ENCODE data around the gene MNAT1. TPM values are rescaled to one million over a fixed set of nuclear protein-coding genes. Genes with fewer than 3 reads are reported as not detected.

MNAT1 gene
- total and polyA plus RNA-seq, 2 donors, result 24.6 to 109 TPM

- no peaks in the 10 kb centered on the region for H3K4me1 ChIP-seq (ENCODE audit: insufficient read depth)
- no peaks in the 10 kb centered on the region for H3K36me3 ChIP-seq (ENCODE audit: insufficient read depth)
- over 99% methylated on average over 2 of the region's 2 CpGs for WGBS
Measured at GRCh38 chr14:60800409-60800808, 65.8 kb downstream of the MNAT1 start.

GRCh38 chr14:60803871-60804270, 69.3 kb downstream of the MNAT1 start:
- Histone ChIP-seq H3K4me1 (ENCODE audit: insufficient read depth) (no peaks in the 10 kb centered on the region), H3K27ac (ENCODE audit: low read depth) (no peak overlapping the region), H3K36me3 (ENCODE audit: insufficient read depth) (no peaks in the 10 kb centered on the region), H3K4me3 (ENCODE audit: low read depth, low read length) (no peak overlapping the region)
- WGBS, result 79% methylated on average over 1 of the region's 1 CpG
- no peak for DNase-seq (ENCODE audit: extremely low spot score)

More at GRCh38 chr14:60800409-60800808, 65.8 kb downstream of the MNAT1 start:
- no peak overlapping the region for H3K4me3 ChIP-seq (ENCODE audit: low read depth, low read length)
- no peak for DNase-seq (ENCODE audit: extremely low spot score)
- H3K27ac ChIP-seq (ENCODE audit: low read depth), result no peak overlapping the region

GRCh38 chr14:60805841-60806430, 71.4 kb downstream of the MNAT1 start:
- no peak overlapping the region for H3K4me3 ChIP-seq (ENCODE audit: low read depth, low read length)

GRCh38 chr14:60807247-60807646, 72.7 kb downstream of the MNAT1 start:
- Histone ChIP-seq H3K4me1 (ENCODE audit: insufficient read depth) (no peaks in the 10 kb centered on the region), H3K27ac (ENCODE audit: low read depth) (no peak overlapping the region), H3K36me3 (ENCODE audit: insufficient read depth) (no peaks in the 10 kb centered on the region), H3K4me3 (ENCODE audit: low read depth, low read length) (no peak overlapping the region)
- no peak for DNase-seq (ENCODE audit: extremely low spot score)
- WGBS, result 89% methylated on average over 2 of the region's 2 CpGs

More at GRCh38 chr14:60805841-60806430, 71.4 kb downstream of the MNAT1 start:
- DNase-seq (ENCODE audit: extremely low spot score), result no peak
- H3K27ac ChIP-seq (ENCODE audit: low read depth), result no peak overlapping the region
- WGBS, result 100% methylated on average over 1 of the region's 1 CpG
- no peaks in the 10 kb centered on the region for H3K36me3 ChIP-seq (ENCODE audit: insufficient read depth)
- H3K4me1 ChIP-seq (ENCODE audit: insufficient read depth), result no peaks in the 10 kb centered on the region

- Histone ChIP-seq H3K27ac (ENCODE audit: low read depth) (no peak overlapping the region), H3K36me3 (ENCODE audit: insufficient read depth) (peaks cover 1% of the 10 kb centered on the region), H3K4me3 (ENCODE audit: low read depth, low read length) (no peak overlapping the region), H3K4me1 (ENCODE audit: insufficient read depth) (no peaks in the 10 kb centered on the region)
- no peak for DNase-seq (ENCODE audit: extremely low spot score)
- WGBS, result 92% methylated on average over 3 of the region's 3 CpGs
Measured at GRCh38 chr14:60807971-60808370, 73.4 kb downstream of the MNAT1 start.

- Histone ChIP-seq H3K36me3 (ENCODE audit: insufficient read depth) (peaks cover 2% of the 10 kb centered on the region), H3K4me3 (ENCODE audit: low read depth, low read length) (no peak overlapping the region), H3K4me1 (ENCODE audit: insufficient read depth) (no peaks in the 10 kb centered on the region), H3K27ac (ENCODE audit: low read depth) (no peak overlapping the region)
- no peak for DNase-seq (ENCODE audit: extremely low spot score)
- WGBS, result 96% methylated on average over 7 of the region's 7 CpGs
Measured at GRCh38 chr14:60812987-60813386, 78.4 kb downstream of the MNAT1 start.

- Histone ChIP-seq H3K27ac (ENCODE audit: low read depth) (no peak overlapping the region), H3K4me3 (ENCODE audit: low read depth, low read length) (no peak overlapping the region), H3K4me1 (ENCODE audit: insufficient read depth) (no peaks in the 10 kb centered on the region), H3K36me3 (ENCODE audit: insufficient read depth) (peaks cover 2% of the 10 kb centered on the region)
- WGBS, result 97% methylated on average over 4 of the region's 4 CpGs
- DNase-seq (ENCODE audit: extremely low spot score), result no peak
Measured at GRCh38 chr14:60815371-60815770, 80.8 kb downstream of the MNAT1 start.

GRCh38 chr14:60817113-60817512, 82.6 kb downstream of the MNAT1 start:
- no peak for DNase-seq (ENCODE audit: extremely low spot score)
- 95% methylated on average over 1 of the region's 1 CpG for whole genome bisulfite sequencing

GRCh38 chr14:60819575-60819974, 85.0 kb downstream of the MNAT1 start:
- no peak for DNase-seq (ENCODE audit: extremely low spot score)
- H3K4me3 ChIP-seq (ENCODE audit: low read depth, low read length), result no peak overlapping the region
- no peaks in the 10 kb centered on the region for H3K4me1 ChIP-seq (ENCODE audit: insufficient read depth)
- no peak overlapping the region for H3K27ac ChIP-seq (ENCODE audit: low read depth)
- 85% methylated on average over 4 of the region's 4 CpGs for WGBS
- H3K36me3 ChIP-seq (ENCODE audit: insufficient read depth), result no peaks in the 10 kb centered on the region

More at GRCh38 chr14:60817113-60817512, 82.6 kb downstream of the MNAT1 start:
- H3K36me3 ChIP-seq (ENCODE audit: insufficient read depth), result peaks cover 2% of the 10 kb centered on the region
- no peaks in the 10 kb centered on the region for H3K4me1 ChIP-seq (ENCODE audit: insufficient read depth)
- H3K27ac ChIP-seq (ENCODE audit: low read depth), result no peak overlapping the region
- no peak overlapping the region for H3K4me3 ChIP-seq (ENCODE audit: low read depth, low read length)

GRCh38 chr14:60838601-60839000, 104.0 kb downstream of the MNAT1 start:
- Histone ChIP-seq H3K27ac (ENCODE audit: low read depth) (no peak overlapping the region), H3K4me1 (ENCODE audit: insufficient read depth) (no peaks in the 10 kb centered on the region), H3K36me3 (ENCODE audit: insufficient read depth) (peaks cover 7% of the 10 kb centered on the region), H3K4me3 (ENCODE audit: low read depth, low read length) (no peak overlapping the region)
- DNase-seq (ENCODE audit: extremely low spot score), result no peak
- WGBS, result 98% methylated on average over 5 of the region's 5 CpGs

- H3K27ac ChIP-seq (ENCODE audit: low read depth), result no peak overlapping the region
- H3K36me3 ChIP-seq (ENCODE audit: insufficient read depth), result peaks cover 7% of the 10 kb centered on the region
- H3K4me1 ChIP-seq (ENCODE audit: insufficient read depth), result no peaks in the 10 kb centered on the region
- no peak overlapping the region for H3K4me3 ChIP-seq (ENCODE audit: low read depth, low read length)
- 43% methylated on average over 2 of the region's 2 CpGs for WGBS
- DNase-seq (ENCODE audit: extremely low spot score), result no peak
Measured at GRCh38 chr14:60839057-60839456, 104.5 kb downstream of the MNAT1 start.

GRCh38 chr14:60839657-60840056, 105.1 kb downstream of the MNAT1 start:
- no peaks in the 10 kb centered on the region for H3K4me1 ChIP-seq (ENCODE audit: insufficient read depth)
- H3K4me3 ChIP-seq (ENCODE audit: low read depth, low read length), result no peak overlapping the region
- DNase-seq (ENCODE audit: extremely low spot score), result no peak
- H3K36me3 ChIP-seq (ENCODE audit: insufficient read depth), result peaks cover 7% of the 10 kb centered on the region
- H3K27ac ChIP-seq (ENCODE audit: low read depth), result no peak overlapping the region
- 95% methylated on average over 11 of the region's 11 CpGs for whole genome bisulfite sequencing

- H3K4me3 ChIP-seq (ENCODE audit: low read depth, low read length), result no peak overlapping the region
- no peak overlapping the region for H3K27ac ChIP-seq (ENCODE audit: low read depth)
- peaks cover 7% of the 10 kb centered on the region for H3K36me3 ChIP-seq (ENCODE audit: insufficient read depth)
- WGBS, result 94% methylated on average over 1 of the region's 1 CpG
- no peaks in the 10 kb centered on the region for H3K4me1 ChIP-seq (ENCODE audit: insufficient read depth)
- DNase-seq (ENCODE audit: extremely low spot score), result no peak
Measured at GRCh38 chr14:60840313-60840712, 105.8 kb downstream of the MNAT1 start.

GRCh38 chr14:60845523-60845922, 111.0 kb downstream of the MNAT1 start:
- DNase-seq (ENCODE audit: extremely low spot score), result no peak
- Histone ChIP-seq H3K4me1 (ENCODE audit: insufficient read depth) (no peaks in the 10 kb centered on the region), H3K36me3 (ENCODE audit: insufficient read depth) (no peaks in the 10 kb centered on the region), H3K4me3 (ENCODE audit: low read depth, low read length) (no peak overlapping the region), H3K27ac (ENCODE audit: low read depth) (no peak overlapping the region)
- WGBS, result 79% methylated on average over 1 of the region's 1 CpG

- H3K4me3 ChIP-seq (ENCODE audit: low read depth, low read length), result no peak overlapping the region
- no peaks in the 10 kb centered on the region for H3K4me1 ChIP-seq (ENCODE audit: insufficient read depth)
- DNase-seq (ENCODE audit: extremely low spot score), result no peak
- H3K36me3 ChIP-seq (ENCODE audit: insufficient read depth), result no peaks in the 10 kb centered on the region
- H3K27ac ChIP-seq (ENCODE audit: low read depth), result no peak overlapping the region
- WGBS, result 94% methylated on average over 2 of the region's 2 CpGs
Measured at GRCh38 chr14:60848066-60848465, 113.5 kb downstream of the MNAT1 start.

Measured in urinary bladder (tissue), 4 donors.